ENCODE results near the gene SSTR5. TPM values are rescaled to one million over a fixed set of nuclear protein-coding genes. Genes with fewer than 3 reads are reported as not detected.

Gene SSTR5
- total RNA-seq, 4 donors from 2014 or later: 1.5 TPM; not detected in 3

- DNase-seq (ENCODE audit: low spot score in 2 of 2): no peak
- Histone ChIP-seq H3K36me3 (no peaks in the 10 kb centered on the region), H3K27me3 (peaks cover 71% of the 10 kb centered on the region), H3K4me3 (no peak overlapping the region), H3K9me3 (no peaks in the 10 kb centered on the region), H3K4me1 (peaks cover 4% of the 10 kb centered on the region), H3K27ac (no peak overlapping the region)
- TF ChIP-seq POLR2A (IDR thresholded peaks at IDR 0.05): no peak
- TF ChIP-seq CTCF (IDR thresholded peaks at IDR 0.05): no peak
- TF ChIP-seq EP300 (IDR thresholded peaks at IDR 0.05): no peak
- no peak for TF ChIP-seq POLR2AphosphoS5 (IDR thresholded peaks at IDR 0.05)
- WGBS: 86% methylated on average over 1 of the region's 17 CpGs
These were observed 40.9 kb upstream of the SSTR5 start for GRCh38 chr16:1031666-1032065.

- peaks cover 71% of the 10 kb centered on the region for H3K27me3 ChIP-seq
These were observed 39.9 kb upstream of the SSTR5 start for GRCh38 chr16:1032607-1033006.

GRCh38 chr16:1033128-1033679, 39.3 kb upstream of the SSTR5 start:
- peaks cover 10% of the 10 kb centered on the region for H3K4me1 ChIP-seq
- H3K27me3 ChIP-seq: peaks cover 71% of the 10 kb centered on the region
- H3K36me3 ChIP-seq: no peaks in the 10 kb centered on the region
- no peak overlapping the region for H3K4me3 ChIP-seq
- no peak for TF ChIP-seq POLR2AphosphoS5 (IDR thresholded peaks at IDR 0.05)
- no peak for TF ChIP-seq CTCF (IDR thresholded peaks at IDR 0.05)
- no peak for TF ChIP-seq POLR2A (IDR thresholded peaks at IDR 0.05)
- no peak for TF ChIP-seq EP300 (IDR thresholded peaks at IDR 0.05)
- no peak for DNase-seq (ENCODE audit: low spot score in 2 of 2)
- 94% methylated on average over 3 of the region's 3 CpGs for WGBS
- no peak overlapping the region for H3K27ac ChIP-seq
- no peaks in the 10 kb centered on the region for H3K9me3 ChIP-seq

More at GRCh38 chr16:1032607-1033006, 39.9 kb upstream of the SSTR5 start:
- no peaks in the 10 kb centered on the region for H3K9me3 ChIP-seq
- 94% methylated on average over 2 of the region's 2 CpGs for WGBS
- no peak overlapping the region for H3K27ac ChIP-seq
- DNase-seq (ENCODE audit: low spot score in 2 of 2): no peak
- H3K36me3 ChIP-seq: no peaks in the 10 kb centered on the region
- peaks cover 10% of the 10 kb centered on the region for H3K4me1 ChIP-seq
- no peak for TF ChIP-seq CTCF (IDR thresholded peaks at IDR 0.05)
- TF ChIP-seq POLR2A (IDR thresholded peaks at IDR 0.05): no peak
- no peak for TF ChIP-seq POLR2AphosphoS5 (IDR thresholded peaks at IDR 0.05)
- no peak for TF ChIP-seq EP300 (IDR thresholded peaks at IDR 0.05)
- no peak overlapping the region for H3K4me3 ChIP-seq

GRCh38 chr16:1034230-1035065, 38.1 kb upstream of the SSTR5 start:
- TF ChIP-seq EP300 (IDR thresholded peaks at IDR 0.05) (no peak), POLR2AphosphoS5 (IDR thresholded peaks at IDR 0.05) (no peak), CTCF (IDR thresholded peaks at IDR 0.05) (no peak), POLR2A (IDR thresholded peaks at IDR 0.05) (no peak)
- H3K4me1 ChIP-seq: peaks cover 10% of the 10 kb centered on the region
- peaks cover 71% of the 10 kb centered on the region for H3K27me3 ChIP-seq
- no peak for DNase-seq (ENCODE audit: low spot score in 2 of 2)
- H3K9me3 ChIP-seq: no peaks in the 10 kb centered on the region
- no peak overlapping the region for H3K4me3 ChIP-seq
- H3K36me3 ChIP-seq: no peaks in the 10 kb centered on the region
- H3K27ac ChIP-seq: no peak overlapping the region
- 58% methylated on average over 6 of the region's 6 CpGs for WGBS

- H3K27me3 ChIP-seq: peaks cover 73% of the 10 kb centered on the region
- no peaks in the 10 kb centered on the region for H3K9me3 ChIP-seq
- H3K36me3 ChIP-seq: no peaks in the 10 kb centered on the region
- H3K4me1 ChIP-seq: peaks cover 10% of the 10 kb centered on the region
- no peak overlapping the region for H3K27ac ChIP-seq
- DNase-seq (ENCODE audit: low spot score in 2 of 2): no peak
- TF ChIP-seq POLR2AphosphoS5 (IDR thresholded peaks at IDR 0.05) (no peak), POLR2A (IDR thresholded peaks at IDR 0.05) (no peak), CTCF (IDR thresholded peaks at IDR 0.05) (no peak), EP300 (IDR thresholded peaks at IDR 0.05) (no peak)
- 85% methylated on average over 4 of the region's 7 CpGs for WGBS
- no peak overlapping the region for H3K4me3 ChIP-seq
These were observed 37.5 kb upstream of the SSTR5 start for GRCh38 chr16:1035066-1035415.
